GM23248 (cell line): ENCODE results near the gene SNCG. TPM values are rescaled to one million over a fixed set of nuclear protein-coding genes. Genes with fewer than 3 reads are reported as not detected.

ENCODE experiments used
- DNase-seq: peaks from one replicate; pipeline ENCODE4 v3.0.0-alpha.2; 2015
- H2AFZ ChIP-seq: fragments of 200-600 bp; sonication (generic); 2 replicates; pipeline ENCODE4 v1.6.1; 2016; ENCODE audit warnings: antibody characterized with exemption
- H3F3A ChIP-seq: fragments of 200-600 bp; sonication (generic); 2 replicates; pipeline ENCODE4 v1.6.1; 2016; ENCODE audit warnings: mild to moderate bottlenecking, antibody characterized with exemption, mixed run types; ENCODE audit not compliant: insufficient read depth
- H3K27ac ChIP-seq: fragments of 200-600 bp; sonication (generic); 2 replicates; pipeline ENCODE4 v1.5.1; 2016; ENCODE audit warnings: mild to moderate bottlenecking
- H3K27me3 ChIP-seq: fragments of 200-600 bp; sonication (generic); replicated peaks from 2 replicates; pipeline ENCODE4 v1.6.1; 2016; ENCODE audit warnings: mild to moderate bottlenecking; ENCODE audit not compliant: insufficient read depth
- H3K36me3 ChIP-seq: fragments of 200-600 bp; sonication (generic); 2 replicates; pipeline ENCODE4 v1.6.1; 2016; ENCODE audit warnings: low read depth, mild to moderate bottlenecking
- H3K4me1 ChIP-seq: fragments of 200-600 bp; sonication (generic); 2 replicates; pipeline ENCODE4 v1.6.1; 2016; ENCODE audit warnings: mild to moderate bottlenecking; ENCODE audit not compliant: insufficient read depth
- H3K4me2 ChIP-seq: fragments of 200-600 bp; sonication (generic); one replicate; pipeline ENCODE4 v1.6.1; 2016; ENCODE audit warnings: mild to moderate bottlenecking; ENCODE audit not compliant: unreplicated experiment
- H3K4me3 ChIP-seq: fragments of 200-600 bp; sonication (generic); 2 replicates; pipeline ENCODE4 v1.5.1; 2016; ENCODE audit warnings: mild to moderate bottlenecking
- H3K79me2 ChIP-seq: fragments of 200-600 bp; sonication (generic); 2 replicates; pipeline ENCODE4 v1.6.1; 2016; ENCODE audit warnings: mild to moderate bottlenecking; ENCODE audit not compliant: insufficient read depth
- H3K9ac ChIP-seq: fragments of 200-600 bp; sonication (generic); 2 replicates; pipeline ENCODE4 v1.6.1; 2016; ENCODE audit warnings: mild to moderate bottlenecking
- H3K9me2 ChIP-seq: fragments of 200-600 bp; sonication (generic); 2 replicates; pipeline ENCODE4 v1.6.1; 2016; ENCODE audit warnings: mixed run types, mild to moderate bottlenecking, moderate library complexity; ENCODE audit not compliant: insufficient read depth
- H3K9me3 ChIP-seq: fragments of 200-600 bp; sonication (generic); one replicate; pipeline ENCODE4 v1.6.1; 2017; ENCODE audit warnings: low read depth
- H4K20me1 ChIP-seq: fragments of 200-600 bp; sonication (generic); 2 replicates; pipeline ENCODE4 v1.6.0; 2016; ENCODE audit not compliant: insufficient read depth
- EZH2 ChIP-seq: fragments of 200-600 bp; sonication (generic); IDR thresholded peaks from 2 replicates; pipeline ENCODE4 v1.6.1; 2018; ENCODE audit warnings: antibody characterized with exemption, mild to moderate bottlenecking; ENCODE audit not compliant: insufficient read depth, poor library complexity, severe bottlenecking
- EZH2phosphoT487 ChIP-seq: fragments of 200-600 bp; sonication (generic); IDR thresholded peaks from 2 replicates; pipeline ENCODE4 v1.6.1; 2018; ENCODE audit warnings: antibody characterized with exemption, moderate library complexity, mild to moderate bottlenecking, low read depth; ENCODE audit not compliant: insufficient read depth
- WGBS, 2 experiments: methylation state at CpG; one replicate each; pipeline ENCODE4 v1.1.6; 2015 to 2017; ENCODE audit warnings: low lambda C conversion rate in 2 of 2, low coverage in 1 of 2; ENCODE audit errors: missing lambda C conversion rate in 2 of 2; 5-methylcytosine and 5-hydroxymethylcytosine counted together
- in situ Hi-C: fragments of 300-500 bp; cut with MboI; formaldehyde crosslinking; loops from 2 replicates; pipeline ENCODE4 v1.15.0; 2020
- polyA plus RNA-seq: library from polyadenylated mRNA; unstranded; fragments of >200 nt; fragmentation: Nextera tagmentation; extraction: Ambion mirVana; gene quantifications from 2 replicates; pipeline ENCODE4 v1.2.1, GENCODE V29; 2016
- total RNA-seq: library from RNA; depleted of rRNA; stranded (reverse); fragments of >200 nt; shearing (Covaris generic); gene quantifications from 2 replicates; pipeline ENCODE4 v1.2.3, GENCODE V29; 2014

The SNCG gene
- total and polyA plus RNA-seq, 2 experiments from 2014 or later = 1.2 to 3.1 TPM

DNA sequence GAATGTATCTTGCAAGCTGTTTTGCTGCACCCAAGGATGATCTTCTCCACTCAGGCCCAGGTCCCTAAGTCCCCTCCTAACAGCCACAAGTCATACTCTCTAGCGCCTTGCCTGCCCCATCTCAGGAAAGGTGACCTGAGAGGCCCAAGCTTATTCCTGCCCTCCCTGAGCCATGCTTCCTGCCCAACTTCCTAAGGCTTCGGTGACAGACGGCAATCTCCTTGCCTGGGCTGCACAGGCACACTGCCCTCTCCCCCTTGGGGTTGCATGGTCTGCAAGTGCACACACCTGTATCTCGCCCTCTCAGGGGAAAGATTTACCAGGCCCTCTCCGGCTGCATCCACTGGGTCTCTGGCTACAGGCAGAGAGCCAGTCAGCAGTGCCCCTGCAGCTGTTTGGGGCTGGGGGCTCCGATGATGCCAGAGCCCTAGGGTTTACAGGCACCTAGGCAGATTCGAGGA, 9.1 kb downstream of the SNCG start:
- 53 to 56% methylated on average over 7 of the region's 7 CpGs for WGBS, 2 experiments
- peak overlapping the region; percentile 100 for H3K9ac ChIP-seq
- in situ Hi-C loops = no loop called here

DNA sequence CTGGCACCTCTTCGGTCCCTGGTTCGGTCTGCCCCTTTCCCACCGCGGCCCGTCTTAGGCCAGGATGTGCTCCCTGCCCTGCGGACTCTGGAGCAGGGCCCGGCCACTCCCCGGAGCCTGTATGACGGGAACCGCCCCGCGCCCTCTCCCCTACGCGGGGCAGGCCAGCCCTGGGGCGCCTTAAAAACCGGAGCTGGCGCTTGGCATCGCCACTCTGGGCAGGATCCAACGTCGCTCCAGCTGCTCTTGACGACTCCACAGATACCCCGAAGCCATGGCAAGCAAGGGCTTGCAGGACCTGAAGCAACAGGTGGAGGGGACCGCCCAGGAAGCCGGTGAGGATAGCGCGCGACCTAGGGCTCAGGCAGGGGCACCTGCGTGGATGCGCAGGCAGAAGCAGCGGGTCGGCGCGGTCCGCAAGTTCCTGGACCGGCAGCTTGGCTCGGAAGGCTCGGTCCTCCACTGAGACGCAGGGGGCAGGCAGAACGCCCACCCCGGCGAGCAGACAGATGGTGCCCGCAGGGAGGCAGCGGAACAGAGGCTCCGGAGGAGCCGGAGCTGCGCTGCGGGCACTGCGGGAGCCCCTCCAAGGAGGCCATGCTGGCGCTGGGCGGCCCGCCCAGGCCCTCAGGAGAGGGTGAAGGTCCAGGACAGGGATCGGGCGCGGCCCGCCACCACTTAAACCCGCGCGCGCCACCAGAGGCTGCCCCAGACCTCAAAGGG, 10.0 kb downstream of the SNCG start, which contains the start of gene ADIRF:
Gene ADIRF, plus strand, starts transcription at position 212 of the 723 bp plus-strand sequence. Its CDS starts 63 bp downstream, at position 275.
- Histone ChIP-seq H3K9me2 (no peaks in the 10 kb centered on the region), H3K4me1 (peaks cover 45% of the 10 kb centered on the region), H3K4me3 (peak within 1 kb of the TSS; percentile 94), H3K9me3 (no peaks in the 10 kb centered on the region), H3K36me3 (no peaks in the 10 kb centered on the region), H2AFZ (peak within 1 kb of the TSS; percentile 40), H3F3A (peaks cover 27% of the 10 kb centered on the region), H4K20me1 (no peaks in the 10 kb centered on the region), H3K27ac (peak within 1 kb of the TSS; percentile 99), H3K27me3 (no peaks in the 10 kb centered on the region), H3K4me2 (peak within 1 kb of the TSS; percentile 100), H3K9ac (peak within 1 kb of the TSS; percentile 100), H3K79me2 (peaks cover 18% of the 10 kb centered on the region)
- 3 to 4% methylated on average over 51 to 59 of the region's 59 CpGs for WGBS, 2 experiments
- in situ Hi-C loops = no loop called here
- TF ChIP-seq EZH2phosphoT487 (no peak), EZH2 (no peak)
- DNase-seq = peak; percentile 62

More for the DNA sequence above, 9.1 kb downstream of the SNCG start:
- TF ChIP-seq EZH2phosphoT487 (no peak), EZH2 (no peak)
- no peak overlapping the region for H2AFZ ChIP-seq
- peaks cover 45% of the 10 kb centered on the region for H3K4me1 ChIP-seq
- H3K9me3 ChIP-seq = no peaks in the 10 kb centered on the region
- H4K20me1 ChIP-seq = no peaks in the 10 kb centered on the region
- no peak overlapping the region for H3K27ac ChIP-seq
- peaks cover 18% of the 10 kb centered on the region for H3K79me2 ChIP-seq
- peaks cover 26% of the 10 kb centered on the region for H3F3A ChIP-seq
- H3K9me2 ChIP-seq = no peaks in the 10 kb centered on the region
- peak overlapping the region; percentile 94 for H3K4me3 ChIP-seq
- no peak for DNase-seq
- H3K27me3 ChIP-seq = no peaks in the 10 kb centered on the region
- no peaks in the 10 kb centered on the region for H3K36me3 ChIP-seq
- H3K4me2 ChIP-seq = peak overlapping the region; percentile 100

- no peak for DNase-seq
- TF ChIP-seq EZH2 = no peak
- no peak for TF ChIP-seq EZH2phosphoT487
- Histone ChIP-seq H3K27ac (peak overlapping the region; percentile 99), H3K79me2 (peaks cover 18% of the 10 kb centered on the region), H3K27me3 (no peaks in the 10 kb centered on the region), H2AFZ (peak overlapping the region; percentile 40), H3K9ac (peak overlapping the region; percentile 100), H4K20me1 (no peaks in the 10 kb centered on the region), H3K9me3 (no peaks in the 10 kb centered on the region), H3K4me2 (peak overlapping the region; percentile 100), H3K4me3 (peak overlapping the region; percentile 94), H3F3A (peaks cover 27% of the 10 kb centered on the region), H3K9me2 (no peaks in the 10 kb centered on the region), H3K36me3 (no peaks in the 10 kb centered on the region), H3K4me1 (peaks cover 45% of the 10 kb centered on the region)
- 5% methylated on average over 9 of the region's 9 CpGs for WGBS, 2 experiments
- in situ Hi-C loops = no loop called here
These were observed 10.6 kb downstream of the SNCG start for GRCh38 chr10:86968994-86969355.

DNA sequence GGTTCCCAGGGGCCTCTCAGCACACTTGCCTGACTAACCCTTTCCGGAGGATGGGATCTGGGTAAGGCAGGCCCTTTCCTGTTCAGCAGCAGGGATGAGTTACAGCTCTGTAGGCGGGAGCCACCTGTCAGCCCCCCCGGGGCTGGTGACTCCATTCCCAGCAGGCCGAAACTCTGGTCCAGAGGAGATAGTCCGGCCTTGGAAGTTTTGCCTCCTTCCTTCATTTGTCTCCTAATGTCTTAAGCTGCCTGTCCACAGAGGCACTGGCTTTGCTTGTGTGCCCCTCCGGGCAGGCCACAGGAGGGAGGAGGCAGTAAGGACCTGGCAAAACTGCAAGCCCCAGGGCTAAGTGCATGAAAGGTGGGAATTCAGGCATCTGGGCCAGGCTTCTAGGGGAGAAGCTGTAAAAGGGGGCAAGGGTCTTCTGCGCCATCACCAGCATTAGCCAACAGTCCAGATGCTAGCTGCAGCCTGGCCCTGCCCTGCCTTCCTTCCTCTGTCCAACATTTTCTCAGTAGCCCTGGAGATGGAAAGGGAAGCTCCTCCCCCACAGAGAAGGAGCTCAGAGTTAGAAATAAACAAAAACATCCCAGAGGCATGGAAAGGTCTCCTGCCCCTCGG, 11.1 kb downstream of the SNCG start:
- peak overlapping the region; percentile 99 for H3K27ac ChIP-seq
- WGBS, 2 experiments = 10 to 17% methylated on average over 8 of the region's 8 CpGs

More for the DNA sequence above, 11.1 kb downstream of the SNCG start:
- H3K9me3 ChIP-seq = no peaks in the 10 kb centered on the region
- TF ChIP-seq EZH2 (no peak), EZH2phosphoT487 (no peak)
- peaks cover 45% of the 10 kb centered on the region for H3K4me1 ChIP-seq
- in situ Hi-C loops = no loop called here
- H3K9me2 ChIP-seq = no peaks in the 10 kb centered on the region
- peak overlapping the region; percentile 100 for H3K4me2 ChIP-seq
- peaks cover 27% of the 10 kb centered on the region for H3F3A ChIP-seq
- no peaks in the 10 kb centered on the region for H3K27me3 ChIP-seq
- H3K79me2 ChIP-seq = peaks cover 18% of the 10 kb centered on the region
- no peaks in the 10 kb centered on the region for H4K20me1 ChIP-seq
- H3K4me3 ChIP-seq = peak overlapping the region; percentile 94
- peak; percentile 89 for DNase-seq
- H3K36me3 ChIP-seq = no peaks in the 10 kb centered on the region
- H2AFZ ChIP-seq = no peak overlapping the region; the same call in 1 of the 2 replicates
- peak overlapping the region; percentile 100 for H3K9ac ChIP-seq
